GM12878 (cell line): ENCODE data around the gene ADGRG1.

Source experiments
- BMI1 ChIP-seq: fragments of 450-650 bp; IDR thresholded peaks from 2 replicates; pipeline ENCODE4 v1.6.1; 2016; ENCODE audit warnings: mild to moderate bottlenecking, moderate library complexity, borderline replicate concordance
- CTCF ChIP-seq, 3 experiments: IDR thresholded peaks in 2 of 3; conservative IDR thresholded peaks in 1 of 3; 2 replicates each; pipeline ENCODE4 v1.5.1; 2011; ENCODE audit warnings: low read depth in 3 of 3, low read length in 3 of 3, mild to moderate bottlenecking in 3 of 3, control low read depth in 2 of 3, moderate library complexity in 2 of 3, inconsistent platforms in 1 of 3, mixed read lengths in 1 of 3; ENCODE audit not compliant: control insufficient read depth in 2 of 3, insufficient read depth in 1 of 3; ENCODE audit errors: extremely low read depth in 1 of 3
- ELK1 ChIP-seq: IDR thresholded peaks from 2 replicates; pipeline ENCODE4 v1.6.1; 2012; ENCODE audit warnings: low read depth, low read length, improper control_type of control experiment
- EP300 ChIP-seq, 2 experiments: fragments of 150-350 bp in 1 of 2; IDR thresholded peaks; 2 replicates each; pipeline ENCODE4 v1.6.1; 2011 to 2012; ENCODE audit warnings: low read depth in 2 of 2, low read length in 2 of 2, borderline replicate concordance in 1 of 2, improper control_type of control experiment in 1 of 2, inconsistent platforms in 1 of 2; ENCODE audit not compliant: control insufficient read depth in 1 of 2
- POLR2A ChIP-seq: IDR thresholded peaks from 2 replicates; pipeline ENCODE4 v1.6.1; 2011; ENCODE audit warnings: low read depth, mild to moderate bottlenecking, low read length
- POLR2AphosphoS5 ChIP-seq: IDR thresholded peaks from 2 replicates; pipeline ENCODE4 v1.6.1; 2011; ENCODE audit warnings: mild to moderate bottlenecking, low read length, inconsistent platforms
- SREBF1 ChIP-seq: IDR thresholded peaks from 2 replicates; pipeline ENCODE4 v1.6.1; 2012; ENCODE audit warnings: mild to moderate bottlenecking, low read length
- TAF1 ChIP-seq: IDR thresholded peaks from 2 replicates; pipeline ENCODE4 v1.6.1; 2011; ENCODE audit warnings: mild to moderate bottlenecking, low read depth, low read length, borderline replicate concordance
- USF2 ChIP-seq: IDR thresholded peaks from 2 replicates; pipeline ENCODE4 v1.6.1; 2011; ENCODE audit warnings: low read depth, low read length, improper control_type of control experiment, borderline replicate concordance
- ZBTB33 ChIP-seq: fragments of 450-650 bp; IDR thresholded peaks from 2 replicates; pipeline ENCODE4 v1.6.1; 2017; ENCODE audit warnings: mild to moderate bottlenecking
- ZNF274 ChIP-seq: IDR thresholded peaks from one replicate; pipeline ENCODE4 v1.8.0; 2011; ENCODE audit not compliant: insufficient read length, insufficient read depth
- ZNF592 ChIP-seq: fragments of 450-650 bp; IDR thresholded peaks from 2 replicates; pipeline ENCODE4 v1.6.1; 2017; ENCODE audit warnings: mild to moderate bottlenecking, moderate library complexity

GRCh38 chr16:57592591-57593003 is 35.8 kb upstream of the ADGRG1 start:
- TF ChIP-seq ZBTB33 (no peak), SREBF1 (no peak), BMI1 (no peak), CTCF (IDR thresholded peaks at IDR 0.05 in 2 of 3, conservative IDR thresholded peaks at IDR 0.05 in 1 of 3; ENCODE audit: control insufficient read depth in 2 of 3, extremely low read depth in 1 of 3, insufficient read depth in 1 of 3, low read depth in 3 of 3, low read length in 3 of 3) (no peak), POLR2A (peak; percentile 22; the same call in 1 of the 2 replicates), ZNF274 (no peak), TAF1 (no peak), USF2 (no peak), ELK1 (no peak), ZNF592 (no peak), POLR2AphosphoS5 (no peak), EP300 (IDR thresholded peaks at IDR 0.05; ENCODE audit: borderline replicate concordance in 1 of 2, control insufficient read depth in 1 of 2, low read depth in 2 of 2, low read length in 2 of 2) (peak in 1 of 2 experiments; percentile 37; a peak in 1 of 4 replicates)
